ACC112 (cell line): ENCODE measurements around the gene ZFP36.

Experiments used
- H2AFZ ChIP-seq: fragments of 200-600 bp; sonication (generic); one replicate; pipeline ENCODE4 v1.6.0; 2017; ENCODE audit warnings: antibody characterized with exemption, low read length; ENCODE audit not compliant: unreplicated experiment
- H3K27ac ChIP-seq: fragments of 200-600 bp; sonication (generic); 2 replicates; pipeline ENCODE4 v1.5.1; 2014; ENCODE audit warnings: low read depth, mild to moderate bottlenecking, antibody characterized with exemption, low read length, moderate library complexity
- H3K27me3 ChIP-seq: fragments of 200-600 bp; sonication (generic); 2 replicates; pipeline ENCODE4 v1.6.1; 2014; ENCODE audit warnings: mild to moderate bottlenecking, antibody characterized with exemption, low read length, moderate library complexity, mixed read lengths; ENCODE audit not compliant: insufficient read depth
- H3K36me3 ChIP-seq: fragments of 200-600 bp; sonication (generic); 2 replicates; pipeline ENCODE4 v1.6.1; 2016; ENCODE audit warnings: mild to moderate bottlenecking, antibody characterized with exemption, low read length, moderate library complexity, mixed read lengths; ENCODE audit not compliant: insufficient read depth
- H3K4me1 ChIP-seq: fragments of 200-600 bp; sonication (generic); one replicate; pipeline ENCODE4 v1.6.1; 2016; ENCODE audit warnings: low read length, mixed read lengths; ENCODE audit not compliant: insufficient read depth, unreplicated experiment, control insufficient read depth
- H3K4me3 ChIP-seq: fragments of 200-600 bp; sonication (generic); 2 replicates; pipeline ENCODE4 v1.5.1; 2014; ENCODE audit warnings: mild to moderate bottlenecking, low read depth, low read length
- H3K79me2 ChIP-seq: fragments of 200-600 bp; sonication (generic); one replicate; pipeline ENCODE4 v1.6.0; 2016; ENCODE audit warnings: low read length; ENCODE audit not compliant: control insufficient read depth, unreplicated experiment, insufficient read depth

ZFP36 gene

GRCh38 chr19:39400061-39400460 is 6.6 kb upstream of the ZFP36 start:
- Histone ChIP-seq H3K36me3 (no peaks in the 10 kb centered on the region), H3K27me3 (no peaks in the 10 kb centered on the region), H3K4me3 (no peak overlapping the region), H3K79me2 (no peaks in the 10 kb centered on the region), H3K4me1 (peaks cover 39% of the 10 kb centered on the region), H3K27ac (peak overlapping the region; percentile 99; the same call in 1 of the 2 replicates), H2AFZ (no peak overlapping the region)

- H3K27ac ChIP-seq: peak overlapping the region; percentile 99
These were observed 5.5 kb upstream of the ZFP36 start for GRCh38 chr19:39401070-39401548.

GRCh38 chr19:39401549-39402345 is 4.9 kb upstream of the ZFP36 start:
- H2AFZ ChIP-seq: no peak overlapping the region
- H3K79me2 ChIP-seq: peaks cover 4% of the 10 kb centered on the region
- peaks cover 39% of the 10 kb centered on the region for H3K4me1 ChIP-seq
- 0 out of 2 replicates have a peak overlapping the region, but pooled peaks have one; percentile 14 for H3K4me3 ChIP-seq
- peak overlapping the region; percentile 99 for H3K27ac ChIP-seq
- H3K27me3 ChIP-seq: no peaks in the 10 kb centered on the region
- no peaks in the 10 kb centered on the region for H3K36me3 ChIP-seq

More at GRCh38 chr19:39401070-39401548, 5.5 kb upstream of the ZFP36 start:
- no peak overlapping the region for H2AFZ ChIP-seq
- peaks cover 39% of the 10 kb centered on the region for H3K4me1 ChIP-seq
- no peaks in the 10 kb centered on the region for H3K36me3 ChIP-seq
- H3K27me3 ChIP-seq: no peaks in the 10 kb centered on the region
- H3K4me3 ChIP-seq: no peak overlapping the region
- peaks cover 2% of the 10 kb centered on the region for H3K79me2 ChIP-seq

GRCh38 chr19:39402346-39403300 is 4.0 kb upstream of the ZFP36 start:
- peak overlapping the region; percentile 74 for H3K4me3 ChIP-seq
- peaks cover 37% of the 10 kb centered on the region for H3K4me1 ChIP-seq
- no peaks in the 10 kb centered on the region for H3K27me3 ChIP-seq
- H3K27ac ChIP-seq: peak overlapping the region; percentile 99
- peaks cover 3% of the 10 kb centered on the region; the same call in 1 of the 2 replicates for H3K36me3 ChIP-seq
- no peak overlapping the region for H2AFZ ChIP-seq
- H3K79me2 ChIP-seq: peaks cover 13% of the 10 kb centered on the region

- H2AFZ ChIP-seq: no peak overlapping the region
- peak overlapping the region; percentile 99 for H3K27ac ChIP-seq
- H3K27me3 ChIP-seq: no peaks in the 10 kb centered on the region
- peak overlapping the region; percentile 74 for H3K4me3 ChIP-seq
- H3K4me1 ChIP-seq: peaks cover 27% of the 10 kb centered on the region
- peaks cover 23% of the 10 kb centered on the region for H3K79me2 ChIP-seq
- peaks cover 13% of the 10 kb centered on the region; the same call in 1 of the 2 replicates for H3K36me3 ChIP-seq
These were observed 3.0 kb upstream of the ZFP36 start for GRCh38 chr19:39403331-39404312.

GRCh38 chr19:39405261-39405957 is 1.2 kb upstream of the ZFP36 start:
- H3K36me3 ChIP-seq: peaks cover 17% of the 10 kb centered on the region; the same call in 1 of the 2 replicates
- peak overlapping the region; percentile 69; the same call in 1 of the 2 replicates for H3K27ac ChIP-seq
- peaks cover 27% of the 10 kb centered on the region for H3K4me1 ChIP-seq
- peaks cover 27% of the 10 kb centered on the region for H3K79me2 ChIP-seq
- H3K27me3 ChIP-seq: no peaks in the 10 kb centered on the region
- no peak overlapping the region; the same call in 1 of the 2 replicates for H3K4me3 ChIP-seq
- no peak overlapping the region for H2AFZ ChIP-seq

- Histone ChIP-seq H2AFZ (no peak overlapping the region), H3K4me3 (peak overlapping the region; percentile 82), H3K27me3 (no peaks in the 10 kb centered on the region), H3K4me1 (peaks cover 30% of the 10 kb centered on the region), H3K36me3 (peaks cover 17% of the 10 kb centered on the region; the same call in 1 of the 2 replicates), H3K79me2 (peaks cover 27% of the 10 kb centered on the region), H3K27ac (peak overlapping the region; percentile 69)
These were observed 540 bp upstream of the ZFP36 start for GRCh38 chr19:39405958-39406655.

- H3K4me1 ChIP-seq: peaks cover 22% of the 10 kb centered on the region
- no peak overlapping the region for H2AFZ ChIP-seq
- peak overlapping the region; percentile 98 for H3K27ac ChIP-seq
- H3K27me3 ChIP-seq: no peaks in the 10 kb centered on the region
- H3K79me2 ChIP-seq: peaks cover 27% of the 10 kb centered on the region
- H3K36me3 ChIP-seq: peaks cover 17% of the 10 kb centered on the region; the same call in 1 of the 2 replicates
- peak overlapping the region; percentile 82 for H3K4me3 ChIP-seq
These were observed 688 bp downstream of the ZFP36 start for GRCh38 chr19:39407410-39407659.
